ENCODE results near the gene TRABD. TPM values are rescaled to one million over a fixed set of nuclear protein-coding genes. Genes with fewer than 3 reads are reported as not detected.
"Not testable (repeated sequence)": the region's sequence is repeated elsewhere in the genome, so short reads cannot be mapped to it uniquely, and the experiment has no call there.

Gene TRABD
- total RNA-seq, 4 donors from 2014 or later = 35.7 to 78.2 (median 39.1) TPM

DNA sequence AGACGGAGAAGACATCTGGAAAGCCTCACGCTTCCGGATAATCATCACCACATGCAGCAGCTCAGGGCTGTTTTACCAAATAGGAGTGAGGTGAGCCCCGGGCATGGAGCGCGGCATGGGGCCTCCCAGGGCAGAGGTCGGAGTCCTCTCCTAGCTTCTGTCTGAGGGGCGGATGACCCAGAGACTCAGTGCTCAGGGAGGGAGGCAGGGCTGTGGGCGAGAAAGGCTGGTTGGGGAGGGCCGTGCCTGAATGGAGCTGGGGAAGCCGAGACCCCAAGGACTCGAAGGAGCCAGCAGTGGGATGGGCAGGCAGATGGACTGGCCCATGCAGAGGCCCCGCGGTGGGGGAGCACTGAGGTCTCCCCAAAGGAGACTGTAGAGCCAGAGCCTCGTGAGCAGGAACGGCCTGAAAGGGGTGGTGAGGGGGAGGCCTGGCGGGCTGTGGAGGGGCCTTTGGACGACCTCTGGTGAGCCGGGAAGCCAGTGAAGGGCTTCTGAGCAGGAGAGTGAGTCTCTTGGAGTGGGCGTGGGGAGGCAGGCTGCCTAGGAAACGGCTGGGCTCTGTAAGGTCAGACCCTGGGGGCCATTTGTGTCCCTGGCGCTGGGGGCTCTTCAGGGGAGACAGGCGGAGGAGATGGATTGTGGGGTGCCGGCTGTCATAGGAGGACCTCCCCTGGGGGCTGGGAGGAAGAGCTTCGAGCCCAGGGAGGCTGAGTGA lies 39.8 kb upstream of the TRABD start:
- Histone ChIP-seq H3K9me3 (no peaks in the 10 kb centered on the region), H3K27ac (no peak overlapping the region), H3K4me3 (no peak overlapping the region), H3K4me1 (peaks cover 2% of the 10 kb centered on the region), H3K27me3 (peaks cover 3% of the 10 kb centered on the region), H3K36me3 (no peaks in the 10 kb centered on the region)
- 68% methylated on average over 22 of the region's 25 CpGs for WGBS
- TF ChIP-seq EP300 (IDR thresholded peaks at IDR 0.05) (no peak), POLR2AphosphoS5 (IDR thresholded peaks at IDR 0.05) (no peak), POLR2A (IDR thresholded peaks at IDR 0.05) (no peak)
- TF ChIP-seq, protein P1, sequence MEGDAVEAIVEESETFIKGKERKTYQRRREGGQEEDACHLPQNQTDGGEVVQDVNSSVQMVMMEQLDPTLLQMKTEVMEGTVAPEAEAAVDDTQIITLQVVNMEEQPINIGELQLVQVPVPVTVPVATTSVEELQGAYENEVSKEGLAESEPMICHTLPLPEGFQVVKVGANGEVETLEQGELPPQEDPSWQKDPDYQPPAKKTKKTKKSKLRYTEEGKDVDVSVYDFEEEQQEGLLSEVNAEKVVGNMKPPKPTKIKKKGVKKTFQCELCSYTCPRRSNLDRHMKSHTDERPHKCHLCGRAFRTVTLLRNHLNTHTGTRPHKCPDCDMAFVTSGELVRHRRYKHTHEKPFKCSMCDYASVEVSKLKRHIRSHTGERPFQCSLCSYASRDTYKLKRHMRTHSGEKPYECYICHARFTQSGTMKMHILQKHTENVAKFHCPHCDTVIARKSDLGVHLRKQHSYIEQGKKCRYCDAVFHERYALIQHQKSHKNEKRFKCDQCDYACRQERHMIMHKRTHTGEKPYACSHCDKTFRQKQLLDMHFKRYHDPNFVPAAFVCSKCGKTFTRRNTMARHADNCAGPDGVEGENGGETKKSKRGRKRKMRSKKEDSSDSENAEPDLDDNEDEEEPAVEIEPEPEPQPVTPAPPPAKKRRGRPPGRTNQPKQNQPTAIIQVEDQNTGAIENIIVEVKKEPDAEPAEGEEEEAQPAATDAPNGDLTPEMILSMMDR (IDR thresholded peaks at IDR 0.05) = no peak
- DNase-seq (ENCODE audit: low spot score in 2 of 2) = peak; percentile 53 to 59

DNA sequence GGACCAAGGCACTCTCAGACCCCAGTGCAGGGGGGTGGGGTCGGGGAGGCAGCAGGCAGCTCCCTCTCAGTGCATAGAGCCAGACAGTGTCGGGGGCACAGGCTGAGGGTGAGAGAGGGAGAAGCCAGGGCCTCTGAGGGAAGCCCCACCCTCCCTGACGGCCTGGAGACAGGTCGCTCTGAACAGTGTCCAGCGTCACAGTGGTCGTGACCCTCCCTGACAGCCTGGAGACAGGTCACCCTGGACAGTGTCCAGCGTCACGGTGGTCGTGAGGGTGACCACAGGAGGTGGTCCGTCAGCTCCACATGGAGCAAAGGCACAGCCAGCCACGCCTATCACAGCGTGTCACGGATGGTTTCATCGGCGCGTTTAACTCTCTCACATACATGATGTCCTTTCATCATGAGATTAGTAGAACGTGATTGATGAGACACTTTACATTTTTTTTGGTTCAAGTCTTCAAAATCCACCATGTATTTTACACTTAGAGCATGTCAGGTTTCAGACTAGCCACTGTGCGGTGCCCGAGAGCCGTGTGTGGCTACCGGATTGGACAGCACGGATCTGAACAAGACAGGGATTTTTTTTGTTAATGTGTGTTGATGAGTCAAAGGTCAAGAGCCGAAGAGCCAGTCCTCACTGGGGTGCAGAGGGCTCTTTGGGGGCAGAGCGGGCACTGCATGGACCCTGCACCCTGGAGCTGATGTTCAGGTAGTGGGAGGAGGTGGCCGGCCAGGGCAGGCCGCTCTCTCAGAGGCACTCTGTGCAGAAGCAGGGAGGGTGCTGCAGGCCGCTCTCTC lies 39.1 kb upstream of the TRABD start:
- TF ChIP-seq POLR2A (IDR thresholded peaks at IDR 0.05) = no peak
- no peak for TF ChIP-seq POLR2AphosphoS5 (IDR thresholded peaks at IDR 0.05)
- TF ChIP-seq, protein P1 (IDR thresholded peaks at IDR 0.05) = peak; percentile 35 to 70
- Histone ChIP-seq H3K4me1 (peaks cover 2% of the 10 kb centered on the region), H3K4me3 (no peak overlapping the region), H3K27me3 (peaks cover 3% of the 10 kb centered on the region), H3K36me3 (no peaks in the 10 kb centered on the region), H3K27ac (no peak overlapping the region), H3K9me3 (no peaks in the 10 kb centered on the region)
- WGBS = 54% methylated on average over 18 of the region's 27 CpGs
- DNase-seq (ENCODE audit: low spot score in 2 of 2) = peak; percentile 63 to 81

DNA sequence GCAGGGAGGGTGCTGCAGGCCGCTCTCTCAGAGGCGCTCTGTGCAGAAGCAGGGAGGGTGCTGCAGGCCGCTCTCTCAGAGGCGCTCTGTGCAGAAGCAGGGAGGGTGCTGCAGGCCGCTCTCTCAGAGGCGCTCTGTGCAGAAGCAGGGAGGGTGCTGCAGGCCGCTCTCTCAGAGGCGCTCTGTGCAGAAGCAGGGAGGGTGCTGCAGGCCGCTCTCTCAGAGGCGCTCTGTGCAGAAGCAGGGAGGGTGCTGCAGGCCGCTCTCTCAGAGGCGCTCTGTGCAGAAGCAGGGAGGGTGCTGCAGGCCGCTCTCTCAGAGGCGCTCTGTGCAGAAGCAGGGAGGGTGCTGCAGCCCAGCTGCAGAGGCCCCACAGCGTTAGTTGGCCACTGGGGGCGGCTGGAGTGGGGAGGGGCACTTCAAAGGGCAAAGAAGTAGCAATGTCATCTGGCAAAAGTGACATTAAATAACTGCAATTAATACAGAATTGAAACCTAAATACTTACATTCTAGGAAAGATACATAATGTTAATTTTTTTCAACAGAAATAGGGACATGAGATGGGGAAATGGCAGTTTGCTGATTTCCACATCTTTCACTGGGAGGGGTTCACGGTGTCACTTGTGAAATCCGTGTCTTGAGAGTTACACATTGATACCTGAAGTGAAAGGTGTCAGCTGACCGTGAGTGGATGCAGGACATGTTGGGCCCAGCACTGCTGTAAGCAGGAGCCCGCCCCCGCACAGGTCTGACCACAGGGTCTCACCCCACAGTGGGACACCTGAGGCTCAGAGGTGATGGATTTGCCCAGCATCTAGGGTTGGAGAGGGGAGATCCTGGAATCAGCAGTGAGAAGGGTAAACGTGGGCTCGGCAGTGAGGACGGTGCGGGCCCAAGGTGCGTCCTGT lies 38.2 kb upstream of the TRABD start:
- not testable (repeated sequence) for H3K4me3 ChIP-seq, H3K27me3 ChIP-seq, H3K27ac ChIP-seq, H3K36me3 ChIP-seq, H3K4me1 ChIP-seq, H3K9me3 ChIP-seq
- WGBS = 90% methylated on average over 14 of the region's 26 CpGs
- DNase-seq (ENCODE audit: low spot score in 2 of 2) = peak; percentile 4 to 31

DNA sequence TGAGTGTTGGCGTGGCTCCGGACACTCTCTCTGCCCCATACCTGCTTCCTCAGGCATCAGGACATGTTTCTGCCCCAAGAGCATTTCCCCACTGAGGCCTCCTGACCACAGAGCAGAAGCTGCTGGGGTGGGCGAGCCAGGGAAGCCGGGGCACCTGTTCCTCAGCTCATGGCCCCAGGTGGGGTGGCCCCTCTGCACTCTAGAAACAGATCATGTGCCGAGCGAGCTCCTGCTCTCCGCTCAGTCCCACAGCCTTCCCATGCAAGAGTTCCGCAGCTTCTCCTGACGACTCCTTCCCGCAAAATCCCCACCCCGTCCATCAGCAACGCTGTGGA lies 37.6 kb upstream of the TRABD start:
- peak in 1 of 2 donors; percentile 42 for DNase-seq (ENCODE audit: low spot score in 2 of 2)
- WGBS = 91% methylated on average over 12 of the region's 12 CpGs
- H3K4me1 ChIP-seq = peaks cover 2% of the 10 kb centered on the region
- H3K9me3 ChIP-seq = no peaks in the 10 kb centered on the region
- H3K27ac ChIP-seq = no peak overlapping the region
- peaks cover 3% of the 10 kb centered on the region for H3K27me3 ChIP-seq
- H3K36me3 ChIP-seq = no peaks in the 10 kb centered on the region
- TF ChIP-seq EP300 (IDR thresholded peaks at IDR 0.05) = no peak
- no peak for TF ChIP-seq POLR2A (IDR thresholded peaks at IDR 0.05)
- TF ChIP-seq, protein P1 (IDR thresholded peaks at IDR 0.05) = no peak
- no peak for TF ChIP-seq POLR2AphosphoS5 (IDR thresholded peaks at IDR 0.05)
- H3K4me3 ChIP-seq = no peak overlapping the region

DNA sequence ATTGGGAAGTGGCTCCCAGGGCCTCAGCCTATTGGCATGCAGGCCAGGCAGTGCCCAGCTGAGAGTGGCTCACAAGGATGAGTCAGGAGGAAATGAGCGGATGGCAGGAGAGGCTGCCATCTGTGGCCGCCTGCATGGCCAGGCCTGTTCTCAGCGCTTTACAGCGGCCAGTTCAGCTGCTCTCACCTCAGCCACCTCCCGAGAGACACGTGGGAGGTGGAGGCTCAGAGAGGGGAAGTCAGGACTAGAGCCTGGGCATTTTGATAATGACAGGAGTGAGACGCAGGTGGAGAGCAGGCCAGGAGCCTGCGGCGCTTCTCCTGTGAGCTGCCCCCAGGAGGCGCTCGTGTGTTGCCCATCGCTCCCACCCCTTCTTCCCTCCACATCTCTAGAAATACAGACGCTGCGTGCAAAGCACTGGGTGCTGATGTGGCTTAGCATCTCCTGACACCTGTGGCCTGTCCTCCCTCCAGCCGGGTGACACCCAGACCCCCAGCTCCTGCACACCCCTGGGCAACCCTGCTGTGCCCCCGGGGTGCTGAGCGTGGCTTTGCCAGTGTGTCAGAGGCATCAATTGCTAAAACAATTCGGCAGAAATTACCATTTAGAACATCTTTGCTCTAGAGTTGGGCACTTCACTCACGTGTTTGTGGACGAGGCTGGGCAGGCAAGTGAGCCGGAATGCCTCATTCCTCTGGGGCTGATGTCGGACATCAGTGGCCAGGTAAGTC lies 36.6 kb upstream of the TRABD start:
- Histone ChIP-seq H3K27me3 (no peaks in the 10 kb centered on the region), H3K4me1 (peaks cover 2% of the 10 kb centered on the region), H3K4me3 (no peak overlapping the region), H3K9me3 (no peaks in the 10 kb centered on the region), H3K27ac (no peak overlapping the region), H3K36me3 (no peaks in the 10 kb centered on the region)
- WGBS = 30% methylated on average over 15 of the region's 22 CpGs
- DNase-seq (ENCODE audit: low spot score in 2 of 2) = peak in 1 of 2 donors; percentile 59
- no peak for TF ChIP-seq EP300 (IDR thresholded peaks at IDR 0.05)
- TF ChIP-seq, protein P1 (IDR thresholded peaks at IDR 0.05) = peak; percentile 25 to 70
